A549 (cell line): Measurements from ENCODE around the gene CANT1.

Experiments
- CEBPB ChIP-seq, 2 experiments: fragments of >200 bp in 1 of 2; sonication (Bioruptor Twin) in 1 of 2; formaldehyde crosslinking in 1 of 2; IDR thresholded peaks; 2 replicates each; pipeline ENCODE4 v1.6.1; 2012 to 2016
- ESRRA ChIP-seq: fragments of 150-350 bp; IDR thresholded peaks from 2 replicates; pipeline ENCODE4 v1.6.1; 2014; ENCODE audit warnings: mild to moderate bottlenecking, low read length, borderline replicate concordance
- FOSL2 ChIP-seq, 2 experiments: fragments of 450-650 bp in 1 of 2; fragments of >200 bp in 1 of 2; sonication (Bioruptor Twin) in 1 of 2; formaldehyde crosslinking; IDR thresholded peaks; 2 replicates each; pipeline versions ENCODE4 v1.5.0 to v1.6.1; 2016 to 2020; ENCODE audit warnings: mild to moderate bottlenecking in 1 of 2, moderate library complexity in 1 of 2
- HDAC2 ChIP-seq: fragments of 200-600 bp; sonication (generic); IDR thresholded peaks from 2 replicates; pipeline ENCODE4 v1.6.1; 2016
- MAX ChIP-seq: IDR thresholded peaks from 2 replicates; pipeline ENCODE4 v1.6.1; 2012
- POLR2A ChIP-seq: IDR thresholded peaks from 2 replicates; pipeline ENCODE4 v1.6.1; 2012; ENCODE audit warnings: mild to moderate bottlenecking, low read length
- RAD21 ChIP-seq, 2 experiments: fragments of >200 bp in 1 of 2; sonication (Bioruptor Twin) in 1 of 2; formaldehyde crosslinking in 1 of 2; IDR thresholded peaks in 1 of 2; conservative IDR thresholded peaks in 1 of 2; 2 replicates in 1 of 2; 3 replicates in 1 of 2; pipeline ENCODE4 v1.6.1; 2012 to 2018; ENCODE audit warnings: inconsistent platforms in 1 of 2
- RFX5 ChIP-seq: fragments of 450-650 bp; IDR thresholded peaks from 2 replicates; pipeline ENCODE4 v1.7.1; 2014; ENCODE audit warnings: antibody characterized with exemption, mild to moderate bottlenecking, moderate library complexity
- RNF2 ChIP-seq: fragments of 200-600 bp; sonication (generic); IDR thresholded peaks from 2 replicates; pipeline ENCODE4 v1.6.1; 2016; ENCODE audit warnings: low read depth, mild to moderate bottlenecking, antibody characterized with exemption, moderate library complexity, borderline replicate concordance
- TP53 ChIP-seq: fragments of 250-450 bp; sonication (Bioruptor Pico); IDR thresholded peaks from 2 replicates; pipeline ENCODE4 v1.5.0; 2021; ENCODE audit warnings: mild to moderate bottlenecking, moderate library complexity
- TF ChIP-seq, protein P1 (sequence below): fragments of >200 bp; sonication (Bioruptor Twin); formaldehyde crosslinking; IDR thresholded peaks from 3 replicates; pipeline ENCODE4 v1.5.1; 2016
- TF ChIP-seq, protein P2 (sequence below): fragments of 200-600 bp; sonication (generic); IDR thresholded peaks from 2 replicates; pipeline ENCODE4 v1.6.1; 2016; ENCODE audit warnings: antibody characterized with exemption, mild to moderate bottlenecking, moderate library complexity
- TF ChIP-seq, protein P3 (sequence below): fragments of 450-650 bp; IDR thresholded peaks from 2 replicates; pipeline ENCODE4 v1.6.1; 2014; ENCODE audit warnings: antibody characterized with exemption
- TF ChIP-seq, protein P4 (sequence below): fragments of 150-350 bp; IDR thresholded peaks from 2 replicates; pipeline ENCODE4 v1.6.1; 2014; ENCODE audit warnings: low read depth, mild to moderate bottlenecking, low read length

DNA sequence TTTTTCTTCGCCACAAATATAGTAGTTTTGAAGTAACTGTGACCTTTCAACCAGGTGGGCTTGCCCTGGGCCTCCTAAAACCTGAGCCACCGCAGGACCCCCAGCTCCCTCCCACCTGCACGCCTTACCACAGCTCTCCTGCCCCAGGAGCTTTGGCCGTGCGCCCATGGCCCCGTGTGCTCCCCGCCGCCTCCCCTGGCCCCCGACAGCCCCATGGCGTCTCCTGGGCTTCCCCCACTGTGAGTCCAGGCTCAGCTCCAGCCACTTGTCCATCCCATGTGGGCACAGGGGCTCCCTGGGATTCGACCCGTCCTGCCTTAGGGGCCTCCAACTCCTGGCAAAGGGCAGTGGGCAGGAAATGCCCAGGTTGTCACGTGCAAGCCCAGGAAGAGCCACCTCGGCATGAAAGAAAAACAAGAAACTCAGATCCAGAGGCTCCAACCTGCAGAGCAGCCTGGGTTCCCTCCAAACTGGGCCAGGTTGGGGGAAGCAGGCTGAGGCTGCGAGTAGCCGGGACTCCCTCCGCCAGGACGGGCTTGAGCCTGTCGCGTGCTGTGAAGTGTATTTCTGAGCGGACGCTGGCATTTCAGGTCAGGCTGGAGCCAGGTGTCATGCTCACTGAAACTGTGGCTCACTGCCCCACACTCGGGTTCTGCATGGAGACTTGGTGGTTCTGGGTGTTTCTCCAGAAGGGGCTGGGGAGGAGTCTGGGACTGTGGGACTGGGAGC lies 35.6 kb downstream of the CANT1 start:
- TF ChIP-seq, protein P1, sequence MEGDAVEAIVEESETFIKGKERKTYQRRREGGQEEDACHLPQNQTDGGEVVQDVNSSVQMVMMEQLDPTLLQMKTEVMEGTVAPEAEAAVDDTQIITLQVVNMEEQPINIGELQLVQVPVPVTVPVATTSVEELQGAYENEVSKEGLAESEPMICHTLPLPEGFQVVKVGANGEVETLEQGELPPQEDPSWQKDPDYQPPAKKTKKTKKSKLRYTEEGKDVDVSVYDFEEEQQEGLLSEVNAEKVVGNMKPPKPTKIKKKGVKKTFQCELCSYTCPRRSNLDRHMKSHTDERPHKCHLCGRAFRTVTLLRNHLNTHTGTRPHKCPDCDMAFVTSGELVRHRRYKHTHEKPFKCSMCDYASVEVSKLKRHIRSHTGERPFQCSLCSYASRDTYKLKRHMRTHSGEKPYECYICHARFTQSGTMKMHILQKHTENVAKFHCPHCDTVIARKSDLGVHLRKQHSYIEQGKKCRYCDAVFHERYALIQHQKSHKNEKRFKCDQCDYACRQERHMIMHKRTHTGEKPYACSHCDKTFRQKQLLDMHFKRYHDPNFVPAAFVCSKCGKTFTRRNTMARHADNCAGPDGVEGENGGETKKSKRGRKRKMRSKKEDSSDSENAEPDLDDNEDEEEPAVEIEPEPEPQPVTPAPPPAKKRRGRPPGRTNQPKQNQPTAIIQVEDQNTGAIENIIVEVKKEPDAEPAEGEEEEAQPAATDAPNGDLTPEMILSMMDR, result no peak
- TF ChIP-seq, protein P2, sequence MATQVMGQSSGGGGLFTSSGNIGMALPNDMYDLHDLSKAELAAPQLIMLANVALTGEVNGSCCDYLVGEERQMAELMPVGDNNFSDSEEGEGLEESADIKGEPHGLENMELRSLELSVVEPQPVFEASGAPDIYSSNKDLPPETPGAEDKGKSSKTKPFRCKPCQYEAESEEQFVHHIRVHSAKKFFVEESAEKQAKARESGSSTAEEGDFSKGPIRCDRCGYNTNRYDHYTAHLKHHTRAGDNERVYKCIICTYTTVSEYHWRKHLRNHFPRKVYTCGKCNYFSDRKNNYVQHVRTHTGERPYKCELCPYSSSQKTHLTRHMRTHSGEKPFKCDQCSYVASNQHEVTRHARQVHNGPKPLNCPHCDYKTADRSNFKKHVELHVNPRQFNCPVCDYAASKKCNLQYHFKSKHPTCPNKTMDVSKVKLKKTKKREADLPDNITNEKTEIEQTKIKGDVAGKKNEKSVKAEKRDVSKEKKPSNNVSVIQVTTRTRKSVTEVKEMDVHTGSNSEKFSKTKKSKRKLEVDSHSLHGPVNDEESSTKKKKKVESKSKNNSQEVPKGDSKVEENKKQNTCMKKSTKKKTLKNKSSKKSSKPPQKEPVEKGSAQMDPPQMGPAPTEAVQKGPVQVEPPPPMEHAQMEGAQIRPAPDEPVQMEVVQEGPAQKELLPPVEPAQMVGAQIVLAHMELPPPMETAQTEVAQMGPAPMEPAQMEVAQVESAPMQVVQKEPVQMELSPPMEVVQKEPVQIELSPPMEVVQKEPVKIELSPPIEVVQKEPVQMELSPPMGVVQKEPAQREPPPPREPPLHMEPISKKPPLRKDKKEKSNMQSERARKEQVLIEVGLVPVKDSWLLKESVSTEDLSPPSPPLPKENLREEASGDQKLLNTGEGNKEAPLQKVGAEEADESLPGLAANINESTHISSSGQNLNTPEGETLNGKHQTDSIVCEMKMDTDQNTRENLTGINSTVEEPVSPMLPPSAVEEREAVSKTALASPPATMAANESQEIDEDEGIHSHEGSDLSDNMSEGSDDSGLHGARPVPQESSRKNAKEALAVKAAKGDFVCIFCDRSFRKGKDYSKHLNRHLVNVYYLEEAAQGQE, result no peak
- TF ChIP-seq RNF2, result no peak
- no peak for TF ChIP-seq FOSL2 (IDR thresholded peaks at IDR 0.05)
- TF ChIP-seq FOSL2 (CRISPR knock-in tag; IDR thresholded peaks at IDR 0.05), result no peak
- TF ChIP-seq, protein P3, sequence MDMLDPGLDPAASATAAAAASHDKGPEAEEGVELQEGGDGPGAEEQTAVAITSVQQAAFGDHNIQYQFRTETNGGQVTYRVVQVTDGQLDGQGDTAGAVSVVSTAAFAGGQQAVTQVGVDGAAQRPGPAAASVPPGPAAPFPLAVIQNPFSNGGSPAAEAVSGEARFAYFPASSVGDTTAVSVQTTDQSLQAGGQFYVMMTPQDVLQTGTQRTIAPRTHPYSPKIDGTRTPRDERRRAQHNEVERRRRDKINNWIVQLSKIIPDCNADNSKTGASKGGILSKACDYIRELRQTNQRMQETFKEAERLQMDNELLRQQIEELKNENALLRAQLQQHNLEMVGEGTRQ, result no peak
- no peak for TF ChIP-seq RFX5
- TF ChIP-seq HDAC2, result no peak
- TF ChIP-seq RAD21 (conservative IDR thresholded peaks at IDR 0.05 in 1 of 2, IDR thresholded peaks at IDR 0.05 in 1 of 2), result no peak
- no peak for TF ChIP-seq POLR2A
- TF ChIP-seq, protein P4, sequence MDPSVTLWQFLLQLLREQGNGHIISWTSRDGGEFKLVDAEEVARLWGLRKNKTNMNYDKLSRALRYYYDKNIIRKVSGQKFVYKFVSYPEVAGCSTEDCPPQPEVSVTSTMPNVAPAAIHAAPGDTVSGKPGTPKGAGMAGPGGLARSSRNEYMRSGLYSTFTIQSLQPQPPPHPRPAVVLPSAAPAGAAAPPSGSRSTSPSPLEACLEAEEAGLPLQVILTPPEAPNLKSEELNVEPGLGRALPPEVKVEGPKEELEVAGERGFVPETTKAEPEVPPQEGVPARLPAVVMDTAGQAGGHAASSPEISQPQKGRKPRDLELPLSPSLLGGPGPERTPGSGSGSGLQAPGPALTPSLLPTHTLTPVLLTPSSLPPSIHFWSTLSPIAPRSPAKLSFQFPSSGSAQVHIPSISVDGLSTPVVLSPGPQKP, result no peak
- no peak for TF ChIP-seq MAX
- no peak for TF ChIP-seq CEBPB (IDR thresholded peaks at IDR 0.05)
- TF ChIP-seq TP53 (CRISPR knock-in tag), result no peak
- no peak for TF ChIP-seq ESRRA
